Right lobe of liver (tissue), 6 donors: ENCODE results near the gene EXT2. TPM values are rescaled to one million over a fixed set of nuclear protein-coding genes. Genes with fewer than 3 reads are reported as not detected.

Experiments used
- ATAC-seq, 4 donors: fragments of 200-7000 bp; cut with Tn5 transposase; one replicate each; pipeline ENCODE4 v1.9.1; 2020; ENCODE audit warnings: mild to moderate bottlenecking in 4 of 4, moderate library complexity in 4 of 4
- DNase-seq, 3 donors: peaks; one replicate each; pipeline ENCODE4 v3.0.0-alpha.2; 2020
- H3K27ac ChIP-seq, 3 donors: fragments of 200-600 bp; one replicate each; pipeline ENCODE4 v1.8.0; 2022
- H3K27me3 ChIP-seq, 2 donors: fragments of 200-600 bp; one replicate each; pipeline ENCODE4 v1.8.0; 2022
- H3K36me3 ChIP-seq, 4 donors: fragments of 200-600 bp; sonication (generic) in 1 of 4; one replicate each; pipeline versions ENCODE4 v1.5.1 to v1.8.0; 2017 to 2022; ENCODE audit warnings: control low read depth in 1 of 4
- H3K4me1 ChIP-seq, 4 donors: fragments of 200-600 bp; sonication (generic) in 1 of 4; one replicate each; pipeline versions ENCODE4 v1.5.1 to v1.8.0; 2017 to 2022; ENCODE audit warnings: control low read depth in 1 of 4
- H3K4me3 ChIP-seq, 3 donors: fragments of 200-600 bp; one replicate each; pipeline ENCODE4 v1.8.0; 2022
- H3K9me3 ChIP-seq, 4 donors: fragments of 200-600 bp; sonication (generic) in 1 of 4; one replicate each; pipeline versions ENCODE4 v1.5.1 to v1.8.0; 2017 to 2022; ENCODE audit warnings: control low read depth in 1 of 4
- POLR2A ChIP-seq: fragments of 450-650 bp; IDR thresholded peaks from one replicate; pipeline ENCODE4 v1.6.1; 2017; ENCODE audit warnings: antibody characterized with exemption, mild to moderate bottlenecking
- WGBS: methylation state at CpG from one replicate; pipeline ENCODE4 v1.1.6; 2018; ENCODE audit warnings: low coverage, low lambda C conversion rate; ENCODE audit not compliant: insufficient coverage; ENCODE audit errors: missing lambda C conversion rate; 5-methylcytosine and 5-hydroxymethylcytosine counted together
- intact Hi-C, 2 donors: fragments of 100-400 bp; cut with DNase I; formaldehyde crosslinking; loops; one replicate each; pipeline versions ENCODE4 v1.11.2 to v1.14.1; 2022
- total RNA-seq, 6 experiments: library from RNA; depleted of rRNA in 2 of 6; stranded (reverse); fragments of >200 nt in 2 of 6; fragmentation: NEBNext Ultra II Directional in 3 of 6; extraction: Animal tissue kit (Norgen Biotek cat#: 25700) in 3 of 6; gene quantifications; one replicate each; pipeline versions ENCODE4 v1.1.0 to v1.2.4, GENCODE V29; 2016 to 2023
- TF ChIP-seq, protein P1 (sequence below), 4 donors: fragments of 200-600 bp in 3 of 4; fragments of 450-650 bp in 1 of 4; IDR thresholded peaks; one replicate each; pipeline versions ENCODE4 v1.5.1 to v1.8.0; 2016 to 2022; ENCODE audit warnings: antibody characterized with exemption in 4 of 4, mild to moderate bottlenecking in 2 of 4
- donor health status: DM: no; HTN: yes; CAD: no.
- donor health status: DM: no; HTN: no; CAD: no.
- donor health status: DM: no; HTN: no; CAD: no.
- donor health status: DM: no; HTN: yes; CAD: no.
- donor health status: DM: no; HTN: yes; CAD: no.

The EXT2 gene
- total RNA-seq, 6 experiments from 2014 or later: 21.9 to 31.3 (median 26.9) TPM

DNA sequence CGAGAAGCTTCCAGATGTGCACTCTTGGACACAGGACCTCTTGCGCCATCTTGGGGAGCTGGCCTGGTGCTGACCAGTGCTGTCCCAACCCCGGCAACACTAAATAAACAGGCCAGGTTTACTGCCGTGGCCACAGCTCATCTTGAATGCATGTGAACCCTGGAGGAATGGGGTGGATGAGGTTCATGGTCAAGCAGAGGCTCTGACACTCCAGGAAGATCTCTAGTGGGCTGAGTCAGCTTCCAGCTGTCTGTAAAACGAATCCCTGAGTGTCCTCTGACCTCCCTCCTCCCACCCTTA lies 162.7 kb downstream of the EXT2 start:
- Histone ChIP-seq H3K36me3 (peaks cover 0 to under 1% (median 0%) of the 10 kb centered on the region in 4 donors), H3K4me1 (no peaks in the 10 kb centered on the region), H3K4me3 (no peak overlapping the region), H3K27me3 (no peaks in the 10 kb centered on the region), H3K27ac (no peak overlapping the region), H3K9me3 (no peaks in the 10 kb centered on the region)
- ATAC-seq (peak in 1 of 4 donors; percentile 24), DNase-seq (no peak)
- TF ChIP-seq, protein P1, sequence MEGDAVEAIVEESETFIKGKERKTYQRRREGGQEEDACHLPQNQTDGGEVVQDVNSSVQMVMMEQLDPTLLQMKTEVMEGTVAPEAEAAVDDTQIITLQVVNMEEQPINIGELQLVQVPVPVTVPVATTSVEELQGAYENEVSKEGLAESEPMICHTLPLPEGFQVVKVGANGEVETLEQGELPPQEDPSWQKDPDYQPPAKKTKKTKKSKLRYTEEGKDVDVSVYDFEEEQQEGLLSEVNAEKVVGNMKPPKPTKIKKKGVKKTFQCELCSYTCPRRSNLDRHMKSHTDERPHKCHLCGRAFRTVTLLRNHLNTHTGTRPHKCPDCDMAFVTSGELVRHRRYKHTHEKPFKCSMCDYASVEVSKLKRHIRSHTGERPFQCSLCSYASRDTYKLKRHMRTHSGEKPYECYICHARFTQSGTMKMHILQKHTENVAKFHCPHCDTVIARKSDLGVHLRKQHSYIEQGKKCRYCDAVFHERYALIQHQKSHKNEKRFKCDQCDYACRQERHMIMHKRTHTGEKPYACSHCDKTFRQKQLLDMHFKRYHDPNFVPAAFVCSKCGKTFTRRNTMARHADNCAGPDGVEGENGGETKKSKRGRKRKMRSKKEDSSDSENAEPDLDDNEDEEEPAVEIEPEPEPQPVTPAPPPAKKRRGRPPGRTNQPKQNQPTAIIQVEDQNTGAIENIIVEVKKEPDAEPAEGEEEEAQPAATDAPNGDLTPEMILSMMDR (IDR thresholded peaks at IDR 0.05): no peak
- TF ChIP-seq POLR2A: no peak
- intact Hi-C loops: no loop called here
- WGBS: 45% methylated on average over 1 of the region's 5 CpGs

DNA sequence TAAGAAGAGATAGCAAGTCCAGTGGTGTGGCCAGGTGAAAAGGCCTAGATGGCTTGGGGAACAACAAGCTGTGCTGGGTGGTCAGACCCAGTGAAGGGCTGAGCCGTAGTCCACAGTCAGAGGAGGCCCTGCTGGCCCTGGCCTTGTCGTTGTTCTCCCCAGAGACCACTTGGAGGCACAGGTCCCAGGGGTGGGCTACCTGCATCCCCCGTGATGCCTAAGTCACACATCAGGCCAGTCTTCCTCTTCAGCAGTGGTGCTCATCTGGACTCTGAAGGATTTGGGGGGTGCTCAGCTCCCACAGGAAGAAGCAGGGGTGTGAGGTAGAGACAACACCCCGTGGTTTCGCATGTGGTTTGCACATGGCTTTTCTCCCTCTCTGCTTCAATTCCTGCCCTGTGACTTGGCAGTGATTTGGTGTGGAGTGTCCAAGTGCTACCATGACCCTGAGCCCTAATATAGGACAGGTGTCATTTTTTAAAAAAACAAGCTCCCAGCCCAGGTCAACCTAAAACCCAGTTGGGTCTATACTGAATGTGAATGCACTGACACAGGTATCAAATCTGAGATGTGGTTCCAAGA lies 163.5 kb downstream of the EXT2 start:
- H3K27ac ChIP-seq: no peak overlapping the region
- WGBS: 20% methylated on average over 1 of the region's 5 CpGs
- intact Hi-C loops: no loop called here
- H3K4me3 ChIP-seq: no peak overlapping the region
- H3K4me1 ChIP-seq: no peaks in the 10 kb centered on the region
- H3K27me3 ChIP-seq: no peaks in the 10 kb centered on the region
- DNase-seq: no peak
- no peaks in the 10 kb centered on the region for H3K9me3 ChIP-seq
- no peak for TF ChIP-seq POLR2A
- TF ChIP-seq, protein P1 (IDR thresholded peaks at IDR 0.05): no peak
- no peak for ATAC-seq
- no peaks in the 10 kb centered on the region for H3K36me3 ChIP-seq

DNA sequence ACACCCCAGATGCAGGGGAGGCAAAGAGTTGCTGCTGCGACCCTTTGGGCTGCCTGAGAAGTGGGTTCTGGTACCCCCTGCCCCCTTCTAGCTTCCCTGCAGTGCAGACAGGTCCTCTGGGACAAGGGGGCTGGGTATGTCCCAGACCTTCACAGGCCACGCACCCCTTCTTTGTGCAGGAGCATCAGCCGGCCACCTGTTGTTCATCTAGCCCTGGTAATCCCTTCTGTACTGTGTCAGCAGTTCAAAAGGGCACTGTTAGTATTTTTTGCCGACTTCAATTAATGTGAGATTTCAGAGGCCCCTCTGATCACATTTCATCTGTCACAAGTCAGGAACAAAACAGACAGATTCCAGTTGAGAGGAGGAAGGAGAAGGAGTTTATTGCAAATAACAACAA lies 164.6 kb downstream of the EXT2 start:
- H3K4me3 ChIP-seq: no peak overlapping the region
- no peaks in the 10 kb centered on the region for H3K4me1 ChIP-seq
- H3K36me3 ChIP-seq: no peaks in the 10 kb centered on the region
- 50% methylated on average over 1 of the region's 4 CpGs for WGBS
- TF ChIP-seq, protein P1 (IDR thresholded peaks at IDR 0.05): no peak
- no peak for TF ChIP-seq POLR2A
- no peaks in the 10 kb centered on the region for H3K27me3 ChIP-seq
- H3K27ac ChIP-seq: no peak overlapping the region
- ATAC-seq (no peak), DNase-seq (no peak)
- intact Hi-C loops: no loop called here
- H3K9me3 ChIP-seq: no peaks in the 10 kb centered on the region

DNA sequence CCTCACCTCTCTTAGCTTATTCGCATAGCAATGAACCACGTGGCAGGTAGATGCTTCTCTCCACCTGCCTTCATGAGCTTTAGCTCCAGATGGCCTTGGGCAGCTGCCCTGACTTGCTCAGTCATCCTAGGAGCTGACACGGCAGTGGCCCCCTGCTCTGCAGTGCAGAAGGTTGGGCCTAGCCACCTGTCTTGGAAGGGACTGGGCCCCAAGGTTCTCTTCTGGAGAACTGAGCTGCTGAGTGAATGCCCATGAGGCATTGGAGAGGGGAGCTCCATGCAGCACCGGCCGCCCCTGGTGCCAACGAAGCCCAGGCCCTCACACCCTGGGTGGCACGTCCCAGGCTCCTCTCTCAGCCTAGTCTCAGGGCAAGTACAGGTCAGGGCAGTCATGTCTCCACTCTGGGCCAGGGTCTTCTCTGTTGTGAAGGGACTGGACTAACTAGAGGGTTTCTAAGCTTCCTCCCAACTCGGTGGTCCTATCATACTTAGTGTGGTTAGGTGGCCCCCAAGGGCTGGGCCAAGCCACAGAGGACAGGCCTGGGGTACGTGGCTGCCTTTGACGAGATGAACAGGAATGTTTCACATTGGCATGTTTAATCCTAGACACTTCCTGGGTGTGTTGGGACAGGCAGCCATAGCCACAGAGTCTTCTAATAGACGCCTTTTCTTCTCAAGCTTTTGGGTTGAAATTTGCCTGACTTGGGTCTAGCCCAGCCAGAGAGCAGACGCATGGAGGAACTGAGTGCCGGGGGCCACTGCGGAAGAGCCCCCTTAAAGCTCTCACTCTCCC lies 166.5 kb downstream of the EXT2 start:
- DNase-seq (no peak), ATAC-seq (no peak)
- 80% methylated on average over 1 of the region's 14 CpGs for WGBS
- Histone ChIP-seq H3K9me3 (no peaks in the 10 kb centered on the region), H3K4me3 (no peak overlapping the region), H3K4me1 (no peaks in the 10 kb centered on the region), H3K27me3 (no peaks in the 10 kb centered on the region), H3K36me3 (no peaks in the 10 kb centered on the region), H3K27ac (no peak overlapping the region)
- intact Hi-C loops: no loop called here
- TF ChIP-seq, protein P1 (IDR thresholded peaks at IDR 0.05): no peak
- no peak for TF ChIP-seq POLR2A
